HCT116 (cell line): ENCODE measurements around the gene HNRNPDL. TPM values are rescaled to one million over a fixed set of nuclear protein-coding genes. Genes with fewer than 3 reads are reported as not detected.

ENCODE experiments used
- ATAC-seq: fragments of 200-7000 bp; cut with Tn5 transposase; 2 replicates; pipeline ENCODE4 v1.9.1; 2020; ENCODE audit warnings: mild to moderate bottlenecking, moderate library complexity
- BruUV-seq: library from RNA; stranded (reverse); fragments of 400-500 nt; replicated peaks from 2 replicates; lab custom pipeline; 2021; lab: Mats Ljungman, UMichigan
- CTCF ChIA-PET: fragments of 300-600 bp; sonication (Branson Sonifier 250); formaldehyde crosslinking; loops from one replicate; lab custom pipeline; 2021; ENCODE audit warnings: antibody characterized with exemption; lab: Charles Lee
- POLR2A ChIA-PET: fragments of 300-600, 350-600 bp; sonication (Branson Sonifier 250); formaldehyde crosslinking; loops from one replicate; lab custom pipeline; 2021; ENCODE audit warnings: antibody characterized with exemption; lab: Charles Lee
- RAD21 ChIA-PET, 2 experiments: fragments of 300-600 bp; sonication (Branson Sonifier 250); formaldehyde crosslinking; loops; one replicate each; lab custom pipeline; 2023; ENCODE audit warnings: low total read pairs in 2 of 2; ENCODE audit not compliant: uncharacterized antibody in 2 of 2, unreplicated experiment in 2 of 2, low non-redundant PET in 1 of 2; lab: Charles Lee
- DNase-seq: peaks from one replicate; pipeline ENCODE4 v3.0.0-alpha.2; 2010; ENCODE audit warnings: low read depth, low spot score
- H2AFZ ChIP-seq: fragments of 200-600 bp; shearing (Covaris generic), sonication (generic); 2 replicates; pipeline ENCODE4 v1.6.1; 2017; ENCODE audit warnings: low read depth, mixed run types, mixed read lengths, antibody characterized with exemption, low read length; ENCODE audit not compliant: poor library complexity, severe bottlenecking
- H3K27ac ChIP-seq: 2 replicates; pipeline ENCODE4 v1.5.1; 2012; ENCODE audit warnings: low read depth, low read length
- H3K27me3 ChIP-seq: fragments of 200-600 bp; sonication (generic); 2 replicates; pipeline ENCODE4 v1.6.1; 2016; ENCODE audit warnings: mixed run types, low read length, mixed read lengths; ENCODE audit not compliant: insufficient read depth
- H3K36me3 ChIP-seq, 2 experiments: fragments of 200-500 bp in 1 of 2; fragments of 200-600 bp in 1 of 2; sonication (Bioruptor generic) in 1 of 2; sonication (generic) in 1 of 2; 2 replicates each; pipeline versions ENCODE4 v1.5.1 to v1.6.1; 2014 to 2016; ENCODE audit warnings: low read length in 2 of 2, inconsistent platforms in 1 of 2, mixed read lengths in 1 of 2, mixed run types in 1 of 2; ENCODE audit not compliant: insufficient read depth in 2 of 2, control insufficient read depth in 1 of 2
- H3K4me1 ChIP-seq, 2 experiments: fragments of 200-600 bp in 1 of 2; sonication (generic) in 1 of 2; 2 replicates each; pipeline versions ENCODE4 v1.5.1 to v1.6.1; 2012 to 2017; ENCODE audit warnings: low read length in 2 of 2, inconsistent platforms in 1 of 2, mild to moderate bottlenecking in 1 of 2, mixed read lengths in 1 of 2, mixed run types in 1 of 2, moderate library complexity in 1 of 2; ENCODE audit not compliant: insufficient read depth in 2 of 2, control insufficient read depth in 1 of 2
- H3K4me2 ChIP-seq: fragments of 200-600 bp; sonication (generic); 2 replicates; pipeline ENCODE4 v1.6.1; 2017; ENCODE audit warnings: mixed run types, low read length, mixed read lengths
- H3K4me3 ChIP-seq, 2 experiments: fragments of 200-600 bp in 1 of 2; sonication (generic) in 1 of 2; replicated peaks in 1 of 2; 2 replicates each; pipeline ENCODE4 v1.5.1; 2011 to 2016; ENCODE audit warnings: low read length in 2 of 2, control low read depth in 1 of 2, low read depth in 1 of 2, mild to moderate bottlenecking in 1 of 2, mixed read lengths in 1 of 2, mixed run types in 1 of 2
- H3K79me2 ChIP-seq: fragments of 200-600 bp; sonication (generic); 2 replicates; pipeline ENCODE4 v1.6.1; 2017; ENCODE audit warnings: mild to moderate bottlenecking, mixed run types, low read length, moderate library complexity, mixed read lengths; ENCODE audit not compliant: insufficient read depth
- H3K9ac ChIP-seq: fragments of 200-600 bp; sonication (generic); 2 replicates; pipeline ENCODE4 v1.6.1; 2016; ENCODE audit warnings: low read length, mixed read lengths
- H3K9me2 ChIP-seq: fragments of 200-600 bp; sonication (generic), shearing (Covaris generic); 2 replicates; pipeline ENCODE4 v1.6.1; 2017; ENCODE audit warnings: mixed run types, mild to moderate bottlenecking, moderate library complexity; ENCODE audit not compliant: insufficient read depth
- H3K9me3 ChIP-seq, 2 experiments: fragments of 200-500 bp in 1 of 2; fragments of 200-600 bp in 1 of 2; sonication (Bioruptor generic) in 1 of 2; sonication (generic) in 1 of 2; 2 replicates each; pipeline ENCODE4 v1.6.1; 2014 to 2017; ENCODE audit warnings: low read length in 2 of 2, mixed read lengths in 2 of 2, inconsistent platforms in 1 of 2, low read depth in 1 of 2, mild to moderate bottlenecking in 1 of 2, mixed run types in 1 of 2, moderate library complexity in 1 of 2; ENCODE audit not compliant: control insufficient read depth in 1 of 2, insufficient read depth in 1 of 2
- H4K20me1 ChIP-seq: fragments of 200-600 bp; sonication (generic), shearing (Covaris generic); 2 replicates; pipeline ENCODE4 v1.6.1; 2017; ENCODE audit warnings: mixed run types, mild to moderate bottlenecking, moderate library complexity; ENCODE audit not compliant: insufficient read depth
- CEBPB ChIP-seq: IDR thresholded peaks from 2 replicates; pipeline ENCODE4 v1.6.1; 2012; ENCODE audit warnings: low read depth
- ELF1 ChIP-seq: IDR thresholded peaks from 2 replicates; pipeline ENCODE4 v1.6.1; 2012; ENCODE audit warnings: low read depth, borderline replicate concordance
- EZH2 ChIP-seq: fragments of 200-600 bp; sonication (generic); IDR thresholded peaks from 2 replicates; pipeline ENCODE4 v1.6.1; 2017; ENCODE audit warnings: antibody characterized with exemption, mixed run types
- FOSL1 ChIP-seq: IDR thresholded peaks from 2 replicates; pipeline ENCODE4 v1.6.1; 2012; ENCODE audit warnings: low read depth
- JUND ChIP-seq: IDR thresholded peaks from 2 replicates; pipeline ENCODE4 v1.6.1; 2012
- MAX ChIP-seq: IDR thresholded peaks from 2 replicates; pipeline ENCODE4 v1.6.1; 2012
- POLR2A ChIP-seq: IDR thresholded peaks from 2 replicates; pipeline ENCODE4 v1.7.0; 2011; ENCODE audit warnings: borderline replicate concordance; ENCODE audit not compliant: insufficient read depth, insufficient read length; ENCODE audit errors: extremely low read depth
- POLR2AphosphoS5 ChIP-seq: IDR thresholded peaks from 2 replicates; pipeline ENCODE4 v1.6.1; 2011; ENCODE audit warnings: mild to moderate bottlenecking, low read depth, low read length, moderate library complexity
- RAD21 ChIP-seq: IDR thresholded peaks from 2 replicates; pipeline ENCODE4 v1.6.1; 2012; ENCODE audit warnings: low read depth, mild to moderate bottlenecking
- REST ChIP-seq: IDR thresholded peaks from 2 replicates; pipeline ENCODE4 v1.6.1; 2012; ENCODE audit warnings: low read depth
- SP1 ChIP-seq: IDR thresholded peaks from 2 replicates; pipeline ENCODE4 v1.6.1; 2012; ENCODE audit warnings: low read depth
- SRF ChIP-seq: IDR thresholded peaks from 2 replicates; pipeline ENCODE4 v1.6.1; 2012; ENCODE audit warnings: low read depth
- TCF7L2 ChIP-seq: IDR thresholded peaks from 2 replicates; pipeline ENCODE4 v1.7.0; 2011; ENCODE audit warnings: borderline replicate concordance, inconsistent platforms; ENCODE audit not compliant: insufficient read depth, insufficient read length; ENCODE audit errors: extremely low read depth
- YY1 ChIP-seq: IDR thresholded peaks from 2 replicates; pipeline ENCODE4 v1.6.1; 2011; ENCODE audit warnings: low read length, low read depth, moderate library complexity, mild to moderate bottlenecking; ENCODE audit not compliant: insufficient replicate concordance; ENCODE audit errors: extremely low read depth
- ZBTB33 ChIP-seq: IDR thresholded peaks from 2 replicates; pipeline ENCODE4 v1.6.1; 2011; ENCODE audit warnings: mild to moderate bottlenecking, low read length, moderate library complexity; ENCODE audit not compliant: insufficient replicate concordance; ENCODE audit errors: extremely low read depth
- ZFX ChIP-seq: fragments of 450-650 bp; IDR thresholded peaks from 2 replicates; pipeline ENCODE4 v1.6.1; 2017
- ZNF274 ChIP-seq: fragments of 200-500 bp; sonication (Bioruptor generic); IDR thresholded peaks from 2 replicates; pipeline ENCODE4 v1.6.1; 2014; ENCODE audit warnings: mild to moderate bottlenecking, low read depth, low read length, inconsistent platforms
- intact Hi-C: fragments of 100-400 bp; cut with micrococcal nuclease; formaldehyde crosslinking; loops from 2 replicates; pipeline ENCODE4 v1.10.0; 2022
- total RNA-seq: library from RNA; stranded (reverse); gene quantifications from one replicate; pipeline ENCODE4 v1.2.1, GENCODE V29; 2021; ENCODE audit not compliant: unreplicated experiment

HNRNPDL gene
- total RNA-seq, 1 experiment from 2014 or later, result 206 TPM

- RAD21 ChIA-PET, result no interaction called here
- CTCF ChIA-PET, result no interaction called here
- BruUV-seq, result no TSS peak
Observed at GRCh38 chr4:82402196-82402775, 28.0 kb downstream of the HNRNPDL start.

More at GRCh38 chr4:82402196-82402775, 28.0 kb downstream of the HNRNPDL start:
- no peak overlapping the region for H3K27ac ChIP-seq
- intact Hi-C loops, result no loop called here
- H3K4me2 ChIP-seq, result no peak overlapping the region
- POLR2A ChIA-PET, result no interaction called here
- DNase-seq (no peak), ATAC-seq (no peak)
- no peaks in the 10 kb centered on the region for H3K9me2 ChIP-seq
- no peaks in the 10 kb centered on the region for H3K36me3 ChIP-seq
- no peak for TF ChIP-seq POLR2AphosphoS5
- TF ChIP-seq EZH2, result no peak
- TF ChIP-seq ELF1, result no peak
- TF ChIP-seq CEBPB, result no peak
- TF ChIP-seq SRF, result no peak
- no peak for TF ChIP-seq POLR2A
- TF ChIP-seq ZNF274, result no peak
- TF ChIP-seq FOSL1, result no peak
- no peak for TF ChIP-seq MAX
- TF ChIP-seq SP1, result no peak
- no peak for TF ChIP-seq JUND
- no peak for TF ChIP-seq TCF7L2
- no peak for TF ChIP-seq REST
- no peak for TF ChIP-seq ZBTB33
- TF ChIP-seq ZFX, result no peak
- TF ChIP-seq YY1, result no peak
- no peak for TF ChIP-seq RAD21
- no peaks in the 10 kb centered on the region for H3K4me1 ChIP-seq
- H3K79me2 ChIP-seq, result no peaks in the 10 kb centered on the region
- H2AFZ ChIP-seq, result no peak overlapping the region
- H3K4me3 ChIP-seq, result no peak overlapping the region
- no peaks in the 10 kb centered on the region for H4K20me1 ChIP-seq
- H3K9ac ChIP-seq, result no peak overlapping the region
- no peaks in the 10 kb centered on the region for H3K9me3 ChIP-seq
- H3K27me3 ChIP-seq, result no peaks in the 10 kb centered on the region
